ENCODE measurements around the gene PXDN.
A peak's percentile ranks its signal among the peaks of the same experiment; 100 is the strongest.
"Not testable (repeated sequence)": the region's sequence is repeated elsewhere in the genome, so short reads cannot be mapped to it uniquely, and the experiment has no call there.

Gene PXDN

DNA sequence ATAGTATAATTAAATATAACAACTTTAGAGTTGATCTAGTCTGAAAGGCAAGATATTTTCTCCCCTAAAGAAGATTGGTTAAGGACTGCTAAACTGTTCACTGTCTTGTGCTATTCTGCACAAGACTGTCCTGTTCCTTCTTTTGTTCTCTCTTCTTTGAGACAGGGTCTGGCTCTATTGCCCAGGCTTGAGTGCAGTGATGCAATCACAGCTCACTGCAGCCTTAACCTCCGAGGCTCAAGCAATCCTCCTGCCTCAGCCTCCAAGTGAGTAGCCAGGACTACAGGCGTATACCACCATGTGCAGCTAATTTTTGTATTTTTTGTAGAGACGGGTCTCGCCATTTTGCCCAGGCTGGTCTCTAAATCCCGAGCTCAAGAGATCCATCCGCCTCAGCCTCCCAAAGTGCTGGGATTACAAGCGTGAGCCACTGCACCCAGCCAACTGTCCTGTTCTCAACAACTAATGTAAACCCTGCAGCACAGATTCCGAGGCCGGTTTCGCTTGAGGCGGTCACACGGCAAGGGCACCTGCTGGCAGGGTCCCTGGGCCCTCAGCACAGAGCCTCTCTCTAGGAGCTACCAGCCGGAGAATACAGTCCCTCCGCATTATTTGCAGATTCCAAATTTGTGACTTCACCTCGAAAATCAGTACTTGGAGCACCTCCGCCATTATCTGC is 16.4 kb downstream of the PXDN start:
- ChIA-PET POLR2A (no interaction called here), CTCF (interaction anchor here (0.7 to 1.6 kb wide), 3 partner anchors 14 to 174 kb away, joined by 3 to 4 read pairs (median 3); no protein-coding TSS in a partner anchor)
- Histone ChIP-seq H3K27ac (ENCODE audit: extremely low read depth, low read depth, low read length) (no peak overlapping the region), H3K4me3 (ENCODE audit: low read depth, low read length) (no peak overlapping the region), H3K36me3 (ENCODE audit: control insufficient read depth in 2 of 2, insufficient read depth in 1 of 2, low read length in 2 of 2) (no peaks in the 10 kb centered on the region), H3K4me1 (ENCODE audit: control insufficient read depth, insufficient read depth, low read length) (peaks cover 20% of the 10 kb centered on the region), H3K9me3 (ENCODE audit: control insufficient read depth, insufficient read depth, low read depth, low read length) (no peaks in the 10 kb centered on the region)
- TF ChIP-seq ZNF121 (tag by site-specific recombination; IDR thresholded peaks at IDR 0.05) (0 out of 2 replicates have a peak, but pooled peaks have one; percentile 27), SP3 (tag by site-specific recombination; IDR thresholded peaks at IDR 0.05) (no peak)

DNA sequence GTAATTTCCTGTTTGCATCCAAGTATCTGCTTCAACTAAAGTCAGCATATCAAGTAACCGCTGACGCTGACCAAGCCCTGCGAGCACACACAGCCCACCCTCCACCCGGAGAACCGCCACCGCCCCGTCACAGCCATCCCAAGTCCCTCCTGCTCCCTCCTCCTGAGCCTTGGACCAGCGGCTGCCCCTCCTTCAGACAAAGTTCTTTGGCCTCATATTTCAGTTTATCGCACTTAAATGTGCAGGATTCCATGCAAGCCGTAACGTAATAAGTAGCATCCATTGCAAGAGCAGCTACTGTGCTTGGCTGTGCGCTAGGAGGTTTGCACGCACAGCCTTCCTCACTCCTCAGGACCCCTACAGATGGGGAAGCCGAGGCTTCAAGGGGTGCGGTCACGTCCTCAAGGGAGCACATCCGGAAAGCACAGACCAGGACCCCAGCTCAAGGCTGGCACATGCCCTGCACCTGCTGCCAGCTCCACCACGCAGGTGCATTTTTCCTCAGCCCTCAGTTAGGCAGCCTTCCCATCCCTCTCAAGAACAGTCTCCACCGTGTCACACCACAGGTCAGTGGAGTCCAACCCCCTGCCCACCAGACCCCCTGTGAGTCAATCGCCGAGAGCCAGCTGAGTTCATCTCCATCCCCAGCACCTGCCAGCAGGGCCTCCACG is 17.1 kb downstream of the PXDN start:
- H3K36me3 ChIP-seq (ENCODE audit: control insufficient read depth in 2 of 2, insufficient read depth in 1 of 2, low read length in 2 of 2): no peaks in the 10 kb centered on the region
- no peaks in the 10 kb centered on the region for H3K9me3 ChIP-seq (ENCODE audit: control insufficient read depth, insufficient read depth, low read depth, low read length)
- H3K27ac ChIP-seq (ENCODE audit: extremely low read depth, low read depth, low read length): no peak overlapping the region
- no peak overlapping the region for H3K4me3 ChIP-seq (ENCODE audit: low read depth, low read length)
- ChIA-PET POLR2A (no interaction called here), CTCF (interaction anchor here (0.6 to 1.6 kb wide), 2 partner anchors 15 to 60 kb away, joined by 3 to 4 read pairs; no protein-coding TSS in a partner anchor)
- H3K4me1 ChIP-seq (ENCODE audit: control insufficient read depth, insufficient read depth, low read length): peaks cover 20% of the 10 kb centered on the region
- TF ChIP-seq TRIM28 (IDR thresholded peaks at IDR 0.05; ENCODE audit: borderline replicate concordance, low read length) (peak; percentile 75), KLF1 (tag by site-specific recombination; IDR thresholded peaks at IDR 0.05) (0 out of 2 replicates have a peak, but pooled peaks have one; percentile 42), ZNF23 (tag by site-specific recombination; IDR thresholded peaks at IDR 0.05; ENCODE audit: borderline replicate concordance) (no peak), ZIC2 (tag by site-specific recombination; IDR thresholded peaks at IDR 0.05) (0 out of 2 replicates have a peak, but pooled peaks have one; percentile 33), ZBTB20 (tag by site-specific recombination; IDR thresholded peaks at IDR 0.05) (no peak)

DNA sequence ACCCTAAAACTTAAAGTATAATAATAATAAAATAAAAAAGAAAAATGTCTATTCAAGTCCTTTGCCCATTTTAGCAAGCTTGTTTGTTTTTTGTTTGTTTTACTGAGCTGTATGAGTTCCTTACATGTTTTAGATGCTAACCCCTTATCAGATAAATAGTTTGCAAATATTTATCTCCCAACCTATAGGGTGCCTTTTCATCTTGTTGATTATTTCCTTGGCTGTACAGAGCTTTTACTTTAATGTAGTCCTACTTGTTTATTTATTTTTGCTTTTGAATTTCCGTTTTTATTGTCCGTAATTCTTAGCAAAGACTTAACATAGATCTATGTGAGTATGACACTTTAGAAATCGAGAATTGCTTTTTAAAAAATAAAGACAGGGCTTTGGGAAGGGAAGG is 17.8 kb downstream of the PXDN start:
- no peak overlapping the region for H3K4me3 ChIP-seq (ENCODE audit: low read depth, low read length)
- H3K36me3 ChIP-seq (ENCODE audit: control insufficient read depth in 2 of 2, insufficient read depth in 1 of 2, low read length in 2 of 2): no peaks in the 10 kb centered on the region
- no peaks in the 10 kb centered on the region for H3K9me3 ChIP-seq (ENCODE audit: control insufficient read depth, insufficient read depth, low read depth, low read length)
- CTCF ChIA-PET: no interaction called here
- POLR2A ChIA-PET: no interaction called here
- H3K4me1 ChIP-seq (ENCODE audit: control insufficient read depth, insufficient read depth, low read length): peaks cover 20% of the 10 kb centered on the region
- TF ChIP-seq ZNF530 (tag by site-specific recombination; IDR thresholded peaks at IDR 0.05; ENCODE audit: low read depth) (no peak), ZNF121 (tag by site-specific recombination; IDR thresholded peaks at IDR 0.05) (no peak), MEIS1 (CRISPR knock-in tag; IDR thresholded peaks at IDR 0.05; ENCODE audit: borderline replicate concordance) (no peak), ZNF37A (tag by site-specific recombination; IDR thresholded peaks at IDR 0.05) (no peak), ZNF701 (tag by site-specific recombination; IDR thresholded peaks at IDR 0.05) (no peak), ZNF629 (tag by site-specific recombination; IDR thresholded peaks at IDR 0.05) (no peak)
- TF ChIP-seq, protein P1, sequence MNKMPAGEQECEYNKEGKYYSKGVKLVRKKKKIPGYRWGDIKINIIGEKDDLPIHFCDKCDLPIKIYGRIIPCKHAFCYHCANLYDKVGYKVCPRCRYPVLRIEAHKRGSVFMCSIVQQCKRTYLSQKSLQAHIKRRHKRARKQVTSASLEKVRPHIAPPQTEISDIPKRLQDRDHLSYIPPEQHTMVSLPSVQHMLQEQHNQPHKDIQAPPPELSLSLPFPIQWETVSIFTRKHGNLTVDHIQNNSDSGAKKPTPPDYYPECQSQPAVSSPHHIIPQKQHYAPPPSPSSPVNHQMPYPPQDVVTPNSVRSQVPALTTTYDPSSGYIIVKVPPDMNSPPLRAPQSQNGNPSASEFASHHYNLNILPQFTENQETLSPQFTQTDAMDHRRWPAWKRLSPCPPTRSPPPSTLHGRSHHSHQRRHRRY (tag by site-specific recombination; IDR thresholded peaks at IDR 0.05): no peak
- TF ChIP-seq, protein P2, sequence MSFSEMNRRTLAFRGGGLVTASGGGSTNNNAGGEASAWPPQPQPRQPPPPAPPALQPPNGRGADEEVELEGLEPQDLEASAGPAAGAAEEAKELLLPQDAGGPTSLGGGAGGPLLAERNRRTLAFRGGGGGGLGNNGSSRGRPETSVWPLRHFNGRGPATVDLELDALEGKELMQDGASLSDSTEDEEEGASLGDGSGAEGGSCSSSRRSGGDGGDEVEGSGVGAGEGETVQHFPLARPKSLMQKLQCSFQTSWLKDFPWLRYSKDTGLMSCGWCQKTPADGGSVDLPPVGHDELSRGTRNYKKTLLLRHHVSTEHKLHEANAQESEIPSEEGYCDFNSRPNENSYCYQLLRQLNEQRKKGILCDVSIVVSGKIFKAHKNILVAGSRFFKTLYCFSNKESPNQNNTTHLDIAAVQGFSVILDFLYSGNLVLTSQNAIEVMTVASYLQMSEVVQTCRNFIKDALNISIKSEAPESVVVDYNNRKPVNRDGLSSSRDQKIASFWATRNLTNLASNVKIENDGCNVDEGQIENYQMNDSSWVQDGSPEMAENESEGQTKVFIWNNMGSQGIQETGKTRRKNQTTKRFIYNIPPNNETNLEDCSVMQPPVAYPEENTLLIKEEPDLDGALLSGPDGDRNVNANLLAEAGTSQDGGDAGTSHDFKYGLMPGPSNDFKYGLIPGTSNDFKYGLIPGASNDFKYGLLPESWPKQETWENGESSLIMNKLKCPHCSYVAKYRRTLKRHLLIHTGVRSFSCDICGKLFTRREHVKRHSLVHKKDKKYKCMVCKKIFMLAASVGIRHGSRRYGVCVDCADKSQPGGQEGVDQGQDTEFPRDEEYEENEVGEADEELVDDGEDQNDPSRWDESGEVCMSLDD (tag by site-specific recombination; IDR thresholded peaks at IDR 0.05): no peak
- TF ChIP-seq, protein P3, sequence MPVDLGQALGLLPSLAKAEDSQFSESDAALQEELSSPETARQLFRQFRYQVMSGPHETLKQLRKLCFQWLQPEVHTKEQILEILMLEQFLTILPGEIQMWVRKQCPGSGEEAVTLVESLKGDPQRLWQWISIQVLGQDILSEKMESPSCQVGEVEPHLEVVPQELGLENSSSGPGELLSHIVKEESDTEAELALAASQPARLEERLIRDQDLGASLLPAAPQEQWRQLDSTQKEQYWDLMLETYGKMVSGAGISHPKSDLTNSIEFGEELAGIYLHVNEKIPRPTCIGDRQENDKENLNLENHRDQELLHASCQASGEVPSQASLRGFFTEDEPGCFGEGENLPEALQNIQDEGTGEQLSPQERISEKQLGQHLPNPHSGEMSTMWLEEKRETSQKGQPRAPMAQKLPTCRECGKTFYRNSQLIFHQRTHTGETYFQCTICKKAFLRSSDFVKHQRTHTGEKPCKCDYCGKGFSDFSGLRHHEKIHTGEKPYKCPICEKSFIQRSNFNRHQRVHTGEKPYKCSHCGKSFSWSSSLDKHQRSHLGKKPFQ (tag by site-specific recombination; IDR thresholded peaks at IDR 0.05): no peak
- no peak overlapping the region for H3K27ac ChIP-seq (ENCODE audit: extremely low read depth, low read depth, low read length)

DNA sequence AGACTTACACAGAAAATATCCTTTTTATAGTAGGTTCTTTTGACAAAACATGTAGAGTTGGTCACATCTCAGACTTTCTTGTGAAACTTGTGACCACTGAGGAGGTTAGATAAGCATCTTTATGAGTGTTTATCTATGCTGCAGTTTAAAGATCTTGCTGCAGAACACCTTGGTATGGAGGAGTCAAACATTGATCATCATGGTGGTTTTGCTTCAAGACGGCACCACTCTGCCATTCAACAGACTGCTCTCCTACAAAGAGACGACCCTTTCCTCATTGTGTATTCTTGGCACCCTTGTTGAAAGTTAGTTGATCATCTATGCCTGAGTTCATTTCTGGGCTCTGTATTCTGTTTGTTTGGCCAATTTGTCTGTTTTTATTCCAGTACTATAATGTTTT is 20.0 kb downstream of the PXDN start:
- CTCF ChIA-PET; H3K9me3 ChIP-seq (ENCODE audit: control insufficient read depth, insufficient read depth, low read depth, low read length); POLR2A ChIA-PET; H3K36me3 ChIP-seq (ENCODE audit: control insufficient read depth in 2 of 2, insufficient read depth in 1 of 2, low read length in 2 of 2); H3K27ac ChIP-seq (ENCODE audit: extremely low read depth, low read depth, low read length); H3K4me3 ChIP-seq (ENCODE audit: low read depth, low read length): not testable (repeated sequence)
- peaks cover 21% of the 10 kb centered on the region for H3K4me1 ChIP-seq (ENCODE audit: control insufficient read depth, insufficient read depth, low read length)

Measured in HEK293 (cell line).